Astrocyte (in vitro differentiated cells and primary cell): ENCODE data around the gene RDH13. TPM values are rescaled to one million over a fixed set of nuclear protein-coding genes. Genes with fewer than 3 reads are reported as not detected.

Source experiments
- DNase-seq: peaks from one replicate; pipeline ENCODE4 v3.0.0-alpha.2; 2010; ENCODE audit warnings: low read depth
- FAIRE-seq: peaks from 2 replicates; lab custom pipeline; 2011; peaks lifted over from hg19 to GRCh38; lab: Jason Lieb, UNC
- H2AFZ ChIP-seq: 2 replicates; pipeline ENCODE4 v1.6.0; 2012; ENCODE audit warnings: low read depth, low read length, inconsistent platforms
- H3K27ac ChIP-seq: 2 replicates; pipeline ENCODE4 v1.5.1; 2011; ENCODE audit warnings: low read depth, low read length, inconsistent platforms
- H3K27me3 ChIP-seq: 2 replicates; pipeline ENCODE4 v1.6.0; 2011; ENCODE audit warnings: low read length, inconsistent platforms; ENCODE audit not compliant: insufficient read depth
- H3K36me3 ChIP-seq: 2 replicates; pipeline ENCODE4 v1.5.1; 2011; ENCODE audit warnings: low read length, inconsistent platforms; ENCODE audit not compliant: insufficient read depth
- H3K4me1 ChIP-seq: 2 replicates; pipeline ENCODE4 v1.5.1; 2011; ENCODE audit warnings: low read length, inconsistent platforms; ENCODE audit not compliant: insufficient read depth
- H3K4me2 ChIP-seq: 2 replicates; pipeline ENCODE4 v1.6.0; 2012; ENCODE audit warnings: low read length, inconsistent platforms
- H3K4me3 ChIP-seq: 2 replicates; pipeline ENCODE4 v1.5.1; 2011; ENCODE audit warnings: low read depth, mild to moderate bottlenecking, low read length, inconsistent platforms; ENCODE audit not compliant: insufficient read depth
- H3K79me2 ChIP-seq: 2 replicates; pipeline ENCODE4 v1.6.0; 2012; ENCODE audit warnings: mild to moderate bottlenecking, low read length, inconsistent platforms; ENCODE audit not compliant: insufficient read depth
- H3K9ac ChIP-seq: 2 replicates; pipeline ENCODE4 v1.6.0; 2012; ENCODE audit warnings: mild to moderate bottlenecking, low read length, inconsistent platforms
- H3K9me3 ChIP-seq: 2 replicates; pipeline ENCODE4 v1.5.1; 2012; ENCODE audit warnings: low read depth, mild to moderate bottlenecking, low read length, inconsistent platforms; ENCODE audit not compliant: insufficient read depth
- H4K20me1 ChIP-seq: 2 replicates; pipeline ENCODE4 v1.6.0; 2012; ENCODE audit warnings: low read length, inconsistent platforms; ENCODE audit not compliant: insufficient read depth
- H3K27ac Mint-ChIP-seq: one replicate; pipeline ENCODE4 v1.8.0; 2021; ENCODE audit warnings: mild to moderate bottlenecking, mixed read lengths; ENCODE audit not compliant: unreplicated experiment
- H3K27me3 Mint-ChIP-seq: one replicate; pipeline ENCODE4 v1.8.0; 2021; ENCODE audit warnings: low read depth, mixed read lengths; ENCODE audit not compliant: unreplicated experiment
- H3K36me3 Mint-ChIP-seq: one replicate; pipeline ENCODE4 v1.8.0; 2021; ENCODE audit warnings: low read depth, mixed read lengths; ENCODE audit not compliant: unreplicated experiment
- H3K4me1 Mint-ChIP-seq: one replicate; pipeline ENCODE4 v1.8.0; 2021; ENCODE audit warnings: low read depth, mixed read lengths; ENCODE audit not compliant: unreplicated experiment
- H3K4me3 Mint-ChIP-seq: one replicate; pipeline ENCODE4 v1.8.0; 2021; ENCODE audit warnings: mild to moderate bottlenecking, moderate library complexity, mixed read lengths; ENCODE audit not compliant: unreplicated experiment
- H3K9me3 Mint-ChIP-seq: one replicate; pipeline ENCODE4 v1.8.0; 2021; ENCODE audit warnings: mild to moderate bottlenecking, mixed read lengths; ENCODE audit not compliant: unreplicated experiment
- CTCF ChIP-seq: IDR thresholded peaks from 2 replicates; pipeline ENCODE4 v1.5.1; 2011; ENCODE audit warnings: low read depth, mild to moderate bottlenecking, inconsistent platforms, low read length, moderate library complexity; ENCODE audit not compliant: insufficient read depth
- EZH2 ChIP-seq: IDR thresholded peaks from 2 replicates; pipeline ENCODE4 v1.6.1; 2012; ENCODE audit warnings: mild to moderate bottlenecking, low read length, inconsistent platforms; ENCODE audit not compliant: insufficient read depth
- total RNA-seq: library from RNA; stranded (reverse); gene quantifications from 2 replicates; pipeline ENCODE4 v1.2.1, GENCODE V29; 2021

RDH13 gene
- total RNA-seq, 1 donor from 2014 or later = 22.6 TPM

- H3K4me3 ChIP-seq = no peak overlapping the region
- H3K4me1 ChIP-seq = no peaks in the 10 kb centered on the region
- no peak overlapping the region for H3K4me3 Mint-ChIP-seq
- TF ChIP-seq EZH2 (no peak), CTCF (no peak)
- no peak overlapping the region for H3K4me2 ChIP-seq
- H3K27me3 ChIP-seq = no peaks in the 10 kb centered on the region
- no peaks in the 10 kb centered on the region for H3K27me3 Mint-ChIP-seq
- DNase-seq = no peak
- H3K79me2 ChIP-seq = no peaks in the 10 kb centered on the region
- H3K36me3 ChIP-seq = no peaks in the 10 kb centered on the region
- H3K9me3 ChIP-seq = no peaks in the 10 kb centered on the region
- H3K4me1 Mint-ChIP-seq = no peaks in the 10 kb centered on the region
- no peak overlapping the region for H3K9ac ChIP-seq
- no peaks in the 10 kb centered on the region for H4K20me1 ChIP-seq
- peaks cover 4% of the 10 kb centered on the region for H3K9me3 Mint-ChIP-seq
- no peak overlapping the region for H3K27ac Mint-ChIP-seq
- FAIRE-seq = no peak
- H3K36me3 Mint-ChIP-seq = no peaks in the 10 kb centered on the region
- H3K27ac ChIP-seq = no peak overlapping the region
- no peak overlapping the region for H2AFZ ChIP-seq
Measured at GRCh38 chr19:54995561-54995960, 67.4 kb downstream of the RDH13 start.

Other genes starting within 250 kb of the RDH13 start
- not detected in 2 replicates for gene KIR3DL1, start 246.7 kb downstream of the RDH13 start, total RNA-seq
- gene KIR2DS4, start 230.5 kb downstream of the RDH13 start, total RNA-seq = not detected in 2 replicates
- not detected in 2 replicates for gene KIR3DL2, start 212.7 kb downstream of the RDH13 start, total RNA-seq
- gene FCAR, start 188.9 kb downstream of the RDH13 start, total RNA-seq = not detected in 2 replicates
- gene NCR1, start 157.0 kb downstream of the RDH13 start, total RNA-seq = not detected in 2 replicates
- not detected in 2 replicates for gene NLRP7, start 115.6 kb downstream of the RDH13 start, total RNA-seq
- 0.27 TPM in 1 of 2 replicates, not detected in the other for gene NLRP2, start 96.8 kb downstream of the RDH13 start, total RNA-seq
- 0.36 and 0.48 TPM in 2 replicates for gene GP6, start 24.9 kb downstream of the RDH13 start, total RNA-seq
- 7.6 and 9.2 TPM in 2 replicates for gene EPS8L1, start 12.7 kb upstream of the RDH13 start, total RNA-seq
- gene PPP1R12C, start 54.5 kb upstream of the RDH13 start, total RNA-seq = 79.7 and 86.2 TPM in 2 replicates
- 7.1 and 8.3 TPM in 2 replicates for gene TNNT1, start 86.1 kb upstream of the RDH13 start, total RNA-seq
- not detected in 2 replicates for gene TNNI3, start 94.6 kb upstream of the RDH13 start, total RNA-seq
- gene DNAAF3, start 103.5 kb upstream of the RDH13 start, total RNA-seq = 1.3 and 1.8 TPM in 2 replicates
- gene SYT5, start 117.1 kb upstream of the RDH13 start, total RNA-seq = 1.1 and 1.9 TPM in 2 replicates
- 0.99 and 1.0 TPM in 2 replicates for gene PTPRH, start 146.4 kb upstream of the RDH13 start, total RNA-seq
- gene TMEM86B, start 165.6 kb upstream of the RDH13 start, total RNA-seq = 2.7 and 3.9 TPM in 2 replicates
- gene PPP6R1, start 195.9 kb upstream of the RDH13 start, total RNA-seq = 73.8 and 75.2 TPM in 2 replicates
- 34.8 and 39.8 TPM in 2 replicates for gene HSPBP1, start 217.0 kb upstream of the RDH13 start, total RNA-seq
- 17.6 and 18.8 TPM in 2 replicates for gene BRSK1, start 220.8 kb upstream of the RDH13 start, total RNA-seq